Non-pigmented ciliary epithelial cell (primary cell): ENCODE results near the gene PLA2G5.
"Not testable (repeated sequence)": the region's sequence is repeated elsewhere in the genome, so short reads cannot be mapped to it uniquely, and the experiment has no call there.

ENCODE experiments used
- DNase-seq: peaks from one replicate; pipeline ENCODE4 v3.0.0-alpha.2; 2010; ENCODE audit warnings: low read depth

The PLA2G5 gene, protein sequence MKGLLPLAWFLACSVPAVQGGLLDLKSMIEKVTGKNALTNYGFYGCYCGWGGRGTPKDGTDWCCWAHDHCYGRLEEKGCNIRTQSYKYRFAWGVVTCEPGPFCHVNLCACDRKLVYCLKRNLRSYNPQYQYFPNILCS

DNA sequence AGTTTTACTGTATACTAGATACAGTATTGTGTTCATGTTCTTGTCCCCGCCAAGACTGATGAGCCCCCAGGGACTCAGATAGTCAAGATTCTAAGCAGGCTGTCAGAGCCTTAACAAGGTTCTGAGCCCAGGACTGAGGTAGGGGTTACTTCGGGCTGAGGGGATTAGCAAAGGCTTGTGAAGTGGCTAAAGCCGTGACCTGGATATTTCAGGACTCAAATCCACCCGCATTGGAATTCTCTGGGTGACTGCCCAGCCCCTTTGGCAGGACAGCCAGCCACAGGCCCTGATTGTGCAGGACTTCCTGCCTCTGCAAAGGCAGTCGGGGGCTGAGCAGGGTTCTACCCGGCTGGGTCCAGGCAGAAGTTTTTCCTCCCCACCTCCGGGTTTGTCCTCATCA, at the start of gene PLA2G5:
Gene PLA2G5 (plus strand): TSS at position 321 of the 400 bp plus-strand sequence. CDS start 14,637 bp downstream, outside the sequence.
- no peak for DNase-seq

DNA sequence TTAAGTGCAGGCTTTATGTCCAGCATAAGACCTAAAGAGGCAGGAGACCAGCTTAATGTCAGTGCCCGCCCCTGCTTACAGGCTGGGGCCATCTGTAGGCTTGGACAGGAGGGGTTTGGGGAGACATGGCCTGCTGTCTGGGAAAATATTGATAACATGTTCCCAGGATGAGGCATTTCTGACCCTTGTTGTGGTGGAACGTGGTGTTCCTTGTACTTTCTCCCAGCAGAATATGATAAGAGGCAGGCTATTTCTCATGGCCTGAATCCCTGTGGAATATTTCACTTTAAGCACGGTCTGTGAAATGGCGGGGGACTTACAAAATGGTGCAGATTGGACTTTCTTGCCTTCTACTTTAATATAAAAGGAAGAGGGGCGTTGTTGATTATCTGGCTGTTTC, 41.9 kb upstream of the PLA2G5 start:
- DNase-seq = no peak

DNA sequence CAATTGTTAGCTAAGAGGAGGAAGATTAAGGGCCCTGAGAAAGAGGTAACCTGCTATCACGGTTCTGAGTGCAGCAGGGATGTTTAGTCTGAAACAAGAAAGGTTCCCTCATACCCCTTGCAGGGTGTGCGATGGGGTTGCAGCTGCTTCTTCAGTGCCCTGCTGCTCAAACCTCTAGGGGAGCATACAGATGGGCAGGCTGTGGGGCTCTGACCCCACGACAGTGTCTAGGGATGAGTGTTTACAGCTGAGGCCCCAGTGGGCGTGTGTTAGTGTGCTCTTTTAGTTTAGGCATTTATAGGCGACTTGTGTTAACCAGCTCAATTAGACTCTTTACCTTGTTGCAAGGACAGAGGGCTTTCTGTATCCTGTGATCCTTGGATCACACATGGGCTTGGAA, 41.3 kb upstream of the PLA2G5 start:
- DNase-seq = no peak

DNA sequence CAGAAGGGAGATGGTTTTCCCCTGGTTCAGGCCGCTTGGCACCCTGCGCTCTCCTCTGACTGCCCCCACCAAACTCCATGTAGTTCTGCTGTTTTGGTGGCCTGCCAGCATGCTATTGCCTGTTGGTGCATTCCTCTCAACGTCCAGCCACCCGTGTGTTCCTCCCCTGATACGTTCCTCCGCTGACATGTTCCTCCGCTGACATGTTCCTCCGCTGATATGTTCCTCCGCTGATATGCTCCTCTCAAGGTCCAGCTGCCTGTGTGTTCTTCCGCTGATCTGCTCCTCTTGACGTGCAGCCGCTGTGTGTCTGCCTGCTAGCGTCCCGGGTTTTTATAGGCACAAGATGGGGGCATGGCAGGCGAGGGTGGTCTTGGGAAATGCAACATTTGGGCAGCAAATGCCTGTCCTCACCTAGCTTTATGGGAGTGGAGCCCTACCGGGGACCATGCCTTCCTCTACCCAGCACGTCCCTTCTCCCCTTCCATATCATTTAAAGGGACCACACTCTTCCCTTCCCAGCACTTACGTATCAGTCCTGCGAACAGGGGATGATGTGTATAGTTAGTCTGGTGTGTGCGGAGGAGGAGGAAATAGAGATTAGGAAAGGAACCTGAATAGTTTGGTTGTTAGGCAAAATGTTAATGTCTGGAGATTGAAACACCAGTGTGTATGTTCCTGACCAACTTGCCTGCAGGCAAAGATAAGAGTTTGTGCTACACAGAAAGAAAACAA, 40.6 kb upstream of the PLA2G5 start:
- no peak for DNase-seq

DNA sequence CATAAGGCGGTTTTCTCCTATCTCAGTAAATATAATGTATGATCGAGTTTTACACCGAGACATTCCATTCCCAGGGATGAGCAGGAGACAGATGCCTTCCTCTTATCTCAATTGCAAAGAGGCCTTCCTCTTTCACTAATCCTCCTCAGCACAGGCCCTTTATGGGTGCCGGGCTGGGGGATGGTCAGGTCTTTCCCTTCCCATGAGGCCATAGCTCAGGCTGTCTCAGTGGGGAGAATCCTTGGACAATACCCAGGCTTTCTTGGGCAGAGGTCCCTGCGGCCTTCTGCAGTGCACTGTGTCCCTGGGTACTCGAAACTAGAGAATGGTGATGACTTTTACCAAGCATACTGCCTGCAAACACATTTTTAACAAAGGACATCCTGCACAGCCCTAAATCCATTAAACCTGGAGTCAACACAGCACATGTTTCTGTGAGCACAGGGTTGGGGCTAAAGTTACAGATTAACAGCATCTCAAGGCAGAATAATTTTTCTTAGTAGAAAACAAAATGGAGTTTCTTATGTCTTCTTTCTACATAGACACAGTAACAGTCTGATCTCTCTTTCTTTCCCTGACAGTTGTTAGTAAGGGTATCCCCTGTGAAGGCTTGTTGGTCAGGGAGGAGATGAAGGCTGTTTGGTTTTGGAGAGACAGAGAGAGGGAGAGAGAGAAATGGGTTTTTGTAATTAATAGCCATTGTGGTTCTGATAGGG, 39.4 kb upstream of the PLA2G5 start:
- DNase-seq = not testable (repeated sequence)

DNA sequence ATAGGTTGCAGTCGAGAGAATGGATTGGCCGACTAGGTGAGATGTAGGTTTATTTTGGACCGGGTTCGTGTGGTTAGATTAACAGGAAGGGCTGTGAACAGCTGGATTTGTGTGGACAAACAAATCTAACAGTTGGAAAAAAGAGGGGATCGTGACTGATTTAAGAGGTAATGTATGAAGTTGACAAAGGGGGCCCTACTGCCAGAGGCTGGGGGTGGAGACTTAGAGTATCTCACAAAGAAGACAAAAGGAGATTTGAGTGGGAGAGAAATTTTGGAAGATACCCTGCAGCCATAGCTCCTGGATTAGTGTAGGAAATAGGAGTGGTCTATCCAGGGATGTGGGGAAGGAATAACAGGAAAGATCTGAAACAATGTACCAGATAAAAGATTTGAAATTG, 38.8 kb upstream of the PLA2G5 start:
- DNase-seq = no peak

DNA sequence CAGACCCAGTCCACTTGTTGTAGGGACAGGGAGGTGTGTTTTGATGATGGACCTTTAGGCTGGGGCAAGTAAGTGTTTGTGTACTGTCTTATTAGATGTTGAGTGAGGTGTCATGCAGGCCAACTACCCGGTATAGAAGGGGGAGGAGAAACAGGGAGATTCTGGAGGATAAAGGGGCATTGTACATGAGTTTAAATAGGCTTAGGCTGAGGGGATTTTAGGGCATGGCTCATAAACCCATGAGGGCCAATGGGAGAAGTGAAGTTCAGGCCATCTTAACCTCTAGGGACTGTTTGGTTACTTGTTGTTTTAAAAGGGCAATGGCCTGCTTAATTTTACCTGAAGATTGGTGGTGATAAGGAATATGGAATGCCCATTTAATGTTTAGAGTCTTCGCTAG, 38.2 kb upstream of the PLA2G5 start:
- DNase-seq = no peak

DNA sequence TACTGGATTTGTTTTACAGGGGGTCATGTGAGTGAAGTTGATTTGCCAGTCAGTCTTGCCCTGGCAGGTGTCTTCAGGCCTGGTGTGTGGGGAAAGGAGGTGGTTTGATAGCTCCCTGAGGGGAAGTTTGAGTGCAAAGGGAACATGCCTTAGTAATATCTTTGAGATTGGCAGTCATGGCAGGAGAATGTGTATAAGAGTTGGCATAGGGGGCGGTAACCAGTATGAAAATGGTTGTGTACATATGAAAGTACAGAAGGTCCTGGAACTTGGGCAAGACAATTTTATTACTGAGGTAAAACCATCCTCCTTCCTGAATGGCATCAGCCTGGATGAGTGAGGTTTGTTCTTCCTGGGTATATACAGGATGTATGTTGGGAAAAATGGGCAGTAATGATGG, 37.6 kb upstream of the PLA2G5 start:
- no peak for DNase-seq

DNA sequence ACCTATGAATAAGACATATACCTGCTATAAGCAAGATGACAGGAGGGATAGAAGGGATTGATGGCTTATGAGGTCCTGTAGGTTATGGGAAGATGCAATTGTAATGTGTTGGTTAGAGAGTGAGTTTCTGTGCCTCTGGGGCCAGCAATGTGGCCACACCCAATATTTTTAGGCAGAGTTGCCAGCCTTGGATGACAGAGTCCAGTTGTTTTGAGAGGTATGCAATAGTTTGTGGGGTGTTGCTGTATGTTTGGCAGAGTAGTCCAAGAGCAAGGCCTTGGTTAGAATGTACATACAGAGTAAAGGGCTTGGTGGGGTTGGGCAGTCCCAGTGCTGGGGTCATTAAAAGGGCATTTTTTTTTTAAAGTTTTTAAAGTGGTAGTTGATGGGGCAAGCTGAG, 36.6 kb upstream of the PLA2G5 start:
- no peak for DNase-seq

DNA sequence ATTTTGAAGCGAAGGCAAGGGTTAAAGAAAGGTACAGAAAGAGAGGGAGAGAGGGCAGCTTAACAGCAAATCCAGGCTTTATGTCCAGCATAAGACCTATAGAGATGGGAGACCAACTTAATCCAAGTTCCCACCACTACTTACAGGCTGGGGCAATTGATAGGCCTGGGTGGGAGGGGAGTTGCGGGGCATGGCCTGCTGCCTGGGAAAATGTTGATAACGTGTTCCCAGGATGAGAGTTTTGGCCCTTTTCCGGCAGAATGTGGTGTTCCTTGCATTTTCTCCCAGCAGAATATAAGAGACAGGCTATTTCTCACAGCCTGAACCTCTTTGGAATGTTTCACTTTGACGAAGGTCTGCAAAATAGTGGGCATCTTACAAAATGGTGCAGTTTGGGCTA, 34.9 kb upstream of the PLA2G5 start:
- no peak for DNase-seq

DNA sequence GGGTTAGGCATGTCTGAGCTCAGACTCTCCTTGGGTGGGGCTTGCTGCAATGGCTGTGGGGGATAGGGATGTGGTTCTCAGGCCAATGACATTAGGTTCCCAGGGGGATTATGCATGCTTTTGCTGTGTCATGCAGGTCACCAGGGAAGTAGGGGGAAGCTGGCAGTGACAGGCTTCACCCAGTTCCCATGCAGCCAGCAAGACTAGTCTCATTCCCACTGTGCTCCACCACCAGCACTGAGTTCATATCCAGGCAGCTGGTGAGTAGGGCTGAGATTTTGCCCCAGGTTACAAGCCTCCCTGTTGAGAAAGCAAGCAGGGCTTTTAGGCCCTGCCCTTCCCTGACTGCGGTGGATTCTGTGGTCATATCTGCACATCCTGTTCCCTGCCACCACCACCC, 32.1 kb upstream of the PLA2G5 start:
- no peak for DNase-seq

DNA sequence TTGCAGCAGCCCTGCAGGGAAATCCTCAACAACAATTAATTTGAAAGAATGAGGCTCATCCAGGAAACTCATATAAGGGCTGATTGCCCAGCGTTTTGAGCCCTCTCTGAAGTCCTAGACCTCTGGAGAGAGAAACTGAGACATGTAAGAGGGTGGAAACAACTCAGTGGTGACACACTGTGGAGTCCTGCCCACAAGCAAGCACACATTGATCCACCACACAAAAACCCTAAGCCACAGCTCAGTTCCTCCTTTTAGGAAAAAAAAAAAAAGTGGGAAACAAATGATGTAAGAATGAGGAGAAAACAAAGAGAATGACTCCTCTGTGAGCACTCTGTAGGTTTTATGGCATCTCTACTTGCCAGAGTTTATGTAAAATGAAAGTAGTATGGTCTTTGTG, 22.9 kb upstream of the PLA2G5 start:
- DNase-seq = no peak

DNA sequence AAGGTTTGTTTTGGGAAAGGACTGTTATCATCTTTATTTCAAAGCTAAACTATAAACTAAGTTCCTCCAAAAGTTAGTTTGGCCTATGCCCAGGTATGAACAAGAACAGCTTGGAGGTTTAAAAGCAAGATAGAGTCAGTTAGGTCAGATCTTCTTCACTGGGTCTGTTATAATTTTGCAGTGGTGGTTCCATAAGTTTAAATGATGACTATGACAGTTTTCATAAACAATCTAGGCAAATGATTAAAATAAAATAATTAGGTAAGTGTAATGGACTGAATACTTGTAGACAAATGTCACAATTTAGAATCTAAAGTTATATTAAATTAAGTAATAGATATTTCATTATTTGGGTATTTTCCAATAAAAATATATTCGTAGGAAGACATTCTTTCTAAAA, 21.4 kb upstream of the PLA2G5 start:
- no peak for DNase-seq

DNA sequence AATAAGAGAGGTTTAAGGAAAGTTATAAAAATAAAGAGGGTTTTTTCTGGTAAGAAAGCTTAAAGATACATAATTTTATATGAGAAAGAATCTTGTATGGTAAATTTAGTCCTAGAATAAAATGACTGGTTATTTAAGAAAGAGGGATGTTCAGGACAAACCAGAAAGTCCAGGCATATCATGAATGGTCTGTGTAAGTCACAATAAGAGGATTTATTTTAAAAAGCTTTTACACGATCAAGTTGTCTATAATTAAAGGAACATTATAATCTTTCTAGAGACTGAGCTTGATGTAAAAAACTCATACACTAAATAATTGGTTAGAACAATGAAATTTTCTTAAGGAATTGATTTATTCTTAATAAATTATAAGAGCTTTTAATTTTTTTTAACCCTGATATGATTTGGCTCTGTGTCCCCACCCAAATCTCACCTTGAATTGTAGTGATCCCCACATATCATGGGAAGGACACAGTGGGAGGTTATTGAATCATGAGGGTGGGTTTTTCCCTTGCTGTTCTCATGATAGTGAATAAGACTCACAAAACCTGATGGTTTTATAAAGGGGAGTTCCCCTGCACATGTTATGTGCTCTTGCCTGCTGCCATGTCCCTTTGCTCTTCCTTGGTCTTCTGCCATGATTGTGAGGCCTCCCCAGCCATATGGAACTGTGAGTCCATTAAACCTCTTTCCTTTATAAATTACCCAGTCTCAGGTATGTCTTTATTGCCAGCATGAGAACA, 20.8 kb upstream of the PLA2G5 start:
- not testable (repeated sequence) for DNase-seq

DNA sequence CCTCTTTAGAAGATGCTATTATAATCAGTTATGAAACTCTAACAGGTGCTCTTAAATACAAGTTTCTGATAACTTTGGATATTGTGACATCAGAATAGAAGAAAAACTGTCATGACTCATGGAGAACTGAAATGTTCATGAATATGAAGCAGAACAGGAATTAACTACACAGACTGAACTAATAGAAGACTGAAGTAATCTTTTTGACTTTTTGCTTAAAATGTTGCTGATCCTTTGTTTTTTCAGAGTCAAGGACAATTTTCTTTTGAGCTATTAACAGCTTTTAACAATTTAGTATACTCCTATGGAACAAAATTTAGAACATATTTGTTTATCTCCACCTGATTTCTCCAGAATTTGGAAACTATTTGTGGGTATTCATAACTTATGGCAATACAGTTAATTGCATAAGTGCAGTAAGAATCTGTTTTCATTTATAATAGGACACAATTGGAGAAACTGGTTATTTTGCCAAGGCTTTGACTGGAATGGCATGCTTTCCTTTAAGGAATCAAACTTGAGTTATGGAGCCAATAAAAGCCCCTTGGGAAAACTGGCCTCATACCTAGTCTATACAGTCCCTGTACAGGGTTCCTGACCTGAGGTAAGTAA, 18.7 kb upstream of the PLA2G5 start:
- DNase-seq = no peak

DNA sequence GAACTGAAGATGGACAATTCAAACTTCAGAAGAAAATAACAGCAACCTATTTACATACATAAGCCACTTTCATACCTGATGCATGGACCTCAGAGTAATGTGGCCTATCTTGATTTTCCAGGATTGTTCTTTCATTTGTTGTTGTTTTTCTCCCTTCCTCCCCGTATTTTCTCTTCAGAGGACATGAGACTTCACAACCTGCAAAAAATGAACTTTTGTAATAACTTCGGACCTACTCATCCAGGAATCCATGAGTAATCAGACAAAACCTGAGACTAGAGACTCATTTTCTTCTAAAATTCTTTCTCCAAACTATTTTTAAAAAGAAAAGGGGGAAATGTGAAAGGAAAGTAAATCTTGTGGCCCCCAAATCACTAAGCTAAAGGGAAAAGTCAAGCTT, 17.6 kb upstream of the PLA2G5 start:
- no peak for DNase-seq

DNA sequence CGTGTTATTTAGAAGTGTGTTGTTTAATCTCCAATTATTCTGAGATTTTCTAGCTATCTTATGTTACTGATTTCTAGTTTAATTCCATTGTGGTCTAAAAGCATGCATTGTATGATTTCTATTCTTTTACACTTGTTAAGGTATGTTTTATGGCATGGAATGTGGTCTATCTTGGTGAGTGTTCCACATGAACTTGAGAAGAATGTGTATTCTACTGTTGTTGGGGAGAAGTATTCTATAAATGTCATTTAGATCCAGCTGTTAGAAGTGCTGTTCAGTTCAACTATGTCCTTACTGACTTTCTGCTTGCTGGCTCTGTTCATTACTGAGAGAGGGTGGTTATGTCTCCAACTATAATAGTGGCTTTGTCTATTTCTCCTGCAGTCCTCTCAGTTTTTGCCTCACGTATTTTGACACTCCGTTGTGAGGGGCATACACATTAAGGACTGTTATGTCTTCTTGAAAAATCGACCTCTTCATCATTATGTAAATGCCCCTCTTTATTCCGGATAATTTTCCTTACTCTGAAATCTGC, 12.0 kb upstream of the PLA2G5 start:
- DNase-seq = no peak

DNA sequence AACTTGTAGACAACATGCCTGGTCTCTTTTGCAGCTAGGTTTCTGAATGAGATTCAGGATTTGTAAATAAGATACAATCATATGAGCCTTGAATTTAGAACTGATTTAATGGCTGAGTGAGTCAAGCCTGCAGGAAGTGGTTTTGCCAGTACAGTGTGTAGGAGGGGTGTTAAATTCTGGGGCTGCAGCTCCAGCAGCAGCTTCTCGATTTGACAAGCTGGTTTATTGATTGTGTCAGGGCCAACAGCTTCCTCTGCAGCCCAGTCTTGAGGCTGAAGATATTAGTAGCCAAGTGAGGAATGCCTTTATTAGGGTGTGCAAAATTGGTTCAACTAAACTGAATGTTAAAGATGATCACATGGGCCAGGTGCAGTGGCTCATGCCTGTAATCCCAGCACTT, 11.5 kb upstream of the PLA2G5 start:
- DNase-seq = peak; percentile 79

DNA sequence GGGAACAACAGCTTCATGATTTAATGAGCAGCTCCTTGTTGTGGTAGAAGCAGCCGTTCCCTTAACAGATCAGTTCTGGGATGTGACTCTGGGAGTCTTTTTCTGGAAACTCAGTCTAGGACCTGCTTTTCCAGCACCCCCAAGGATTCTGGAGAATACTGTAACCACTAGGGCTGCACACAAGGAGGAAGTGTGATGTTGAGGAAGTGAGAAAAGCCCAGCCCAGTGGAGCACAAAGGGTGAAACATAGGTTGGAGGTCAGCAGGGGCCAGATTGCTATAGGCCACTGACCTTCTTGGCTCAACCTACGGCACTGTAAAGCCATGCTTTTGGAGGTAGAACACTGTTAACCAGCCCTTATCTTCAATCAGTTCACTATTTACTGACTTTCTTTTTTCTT, 10.1 kb upstream of the PLA2G5 start:
- no peak for DNase-seq

DNA sequence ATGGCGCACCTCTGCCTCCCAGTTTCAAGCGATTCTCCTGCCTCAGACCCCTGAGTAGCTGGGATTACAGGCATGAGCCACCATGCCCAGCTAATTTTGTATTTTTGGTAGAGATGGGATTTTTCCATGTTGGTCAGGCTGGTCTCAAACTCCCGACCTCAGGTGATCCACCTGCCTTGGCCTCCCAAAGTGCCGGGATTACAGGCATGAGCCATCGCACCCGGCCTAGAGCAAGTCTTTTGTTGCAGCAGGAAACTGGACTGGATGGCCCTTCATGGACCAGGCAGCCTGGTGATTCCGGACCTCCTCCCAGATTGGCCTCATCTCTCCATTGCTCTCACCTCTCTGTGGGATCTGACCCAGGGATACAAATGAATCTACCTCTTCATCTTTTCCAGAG, 9.2 kb upstream of the PLA2G5 start:
- not testable (repeated sequence) for DNase-seq

DNA sequence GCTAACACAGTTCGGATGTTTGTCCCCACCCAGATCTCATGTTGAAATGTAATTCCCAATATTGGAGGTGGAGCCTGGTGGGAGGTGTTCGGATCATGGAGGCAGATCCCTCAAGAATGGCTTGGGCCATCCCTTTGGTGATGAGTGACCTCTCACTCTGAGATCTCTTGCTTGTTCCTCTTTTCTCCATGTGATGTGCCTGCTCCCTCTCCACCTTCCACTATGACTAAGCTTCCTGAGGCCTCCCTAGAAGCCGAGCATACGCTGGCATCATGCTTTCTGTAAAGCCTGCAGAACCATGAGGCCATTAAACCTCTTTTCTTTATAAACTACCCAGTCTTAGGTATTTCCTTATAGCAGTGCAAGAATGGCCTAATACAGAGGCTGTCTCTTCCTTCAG, 8.1 kb upstream of the PLA2G5 start:
- no peak for DNase-seq

DNA sequence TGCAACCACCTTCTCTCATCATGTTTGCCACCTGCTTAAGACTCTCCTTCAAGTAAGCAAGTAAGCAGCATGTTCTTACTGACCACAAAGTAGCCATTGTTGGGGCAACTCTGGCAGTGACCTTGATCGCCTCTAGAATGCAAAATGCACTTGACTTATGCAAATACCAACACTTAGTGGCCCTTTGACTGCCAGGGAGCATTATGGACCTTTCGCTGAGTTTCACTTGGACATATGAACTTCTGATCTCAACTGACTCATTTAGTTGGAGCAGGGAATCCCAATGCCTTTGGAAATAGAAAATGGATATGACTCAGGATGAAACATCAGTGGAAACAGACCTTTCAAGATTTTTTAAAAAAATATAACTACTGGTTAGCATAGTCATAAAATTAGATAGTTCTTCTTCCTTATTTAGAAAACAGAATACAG, 6.1 kb upstream of the PLA2G5 start:
- DNase-seq = peak; percentile 45
